MM.1S (cell line): ENCODE measurements around the gene POMP.

Experiments
- DNase-seq: peaks from one replicate; pipeline ENCODE4 v3.0.0-alpha.2; 2015
- H2AFZ ChIP-seq: fragments of 300-600 bp; sonication (generic); 2 replicates; pipeline ENCODE4 v1.6.0; 2016; ENCODE audit warnings: antibody characterized with exemption, low read length
- H3F3A ChIP-seq: fragments of 300-600 bp; sonication (generic); 2 replicates; pipeline ENCODE4 v1.6.1; 2016; ENCODE audit warnings: mild to moderate bottlenecking, antibody characterized with exemption, low read length, moderate library complexity, mixed read lengths; ENCODE audit not compliant: insufficient read depth
- H3K27ac ChIP-seq: fragments of 300-600 bp; sonication (generic); 2 replicates; pipeline ENCODE4 v1.5.1; 2016; ENCODE audit warnings: mild to moderate bottlenecking, low read length
- H3K27me3 ChIP-seq: fragments of 300-600 bp; sonication (generic); replicated peaks from 2 replicates; pipeline ENCODE4 v1.6.0; 2016; ENCODE audit warnings: low read length; ENCODE audit not compliant: insufficient read depth
- H3K36me3 ChIP-seq: fragments of 300-600 bp; sonication (generic); replicated peaks from 2 replicates; pipeline ENCODE4 v1.6.1; 2016; ENCODE audit warnings: mild to moderate bottlenecking, low read length, mixed read lengths; ENCODE audit not compliant: insufficient read depth
- H3K4me1 ChIP-seq: fragments of 300-600 bp; sonication (generic); 2 replicates; pipeline ENCODE4 v1.6.1; 2016; ENCODE audit warnings: low read length, mixed read lengths
- H3K4me2 ChIP-seq: fragments of 300-600 bp; sonication (generic); 2 replicates; pipeline ENCODE4 v1.6.0; 2016; ENCODE audit warnings: low read depth, low read length
- H3K4me3 ChIP-seq: fragments of 300-600 bp; sonication (generic); 2 replicates; pipeline ENCODE4 v1.5.1; 2016; ENCODE audit warnings: low read length, mixed read lengths
- H3K79me2 ChIP-seq: fragments of 300-600 bp; sonication (generic); 2 replicates; pipeline ENCODE4 v1.6.1; 2016; ENCODE audit warnings: mixed run types, low read length, mixed read lengths
- H3K9ac ChIP-seq: fragments of 300-600 bp; sonication (generic); 2 replicates; pipeline ENCODE4 v1.6.1; 2016; ENCODE audit warnings: low read length, mixed read lengths
- H3K9me2 ChIP-seq: fragments of 300-600 bp; sonication (generic); replicated peaks from 2 replicates; pipeline ENCODE4 v1.6.1; 2016; ENCODE audit warnings: mild to moderate bottlenecking, low read length, mixed read lengths; ENCODE audit not compliant: insufficient read depth
- H3K9me3 ChIP-seq: fragments of 300-600 bp; sonication (generic); replicated peaks from 2 replicates; pipeline ENCODE4 v1.6.1; 2016; ENCODE audit warnings: mild to moderate bottlenecking, low read length, mixed read lengths; ENCODE audit not compliant: insufficient read depth
- H4K20me1 ChIP-seq: fragments of 300-600 bp; sonication (generic); 2 replicates; pipeline ENCODE4 v1.6.1; 2016; ENCODE audit warnings: mild to moderate bottlenecking, low read length, moderate library complexity, mixed read lengths; ENCODE audit not compliant: insufficient read depth
- EZH2 ChIP-seq: fragments of 300-600 bp; sonication (generic); optimal IDR thresholded peaks from 2 replicates; pipeline ENCODE3; 2017; ENCODE audit warnings: low read depth, mild to moderate bottlenecking, antibody characterized with exemption, low read length, mixed read lengths
- EZH2phosphoT487 ChIP-seq: fragments of 300-600 bp; sonication (generic); IDR thresholded peaks from 2 replicates; pipeline ENCODE4 v1.6.1; 2018; ENCODE audit warnings: antibody characterized with exemption, low read length
- TF ChIP-seq, protein P1 (sequence below): fragments of 300-600 bp; sonication (generic); IDR thresholded peaks from 2 replicates; pipeline ENCODE4 v1.5.1; 2016; ENCODE audit warnings: antibody characterized with exemption, low read length, mixed read lengths

POMP gene, protein sequence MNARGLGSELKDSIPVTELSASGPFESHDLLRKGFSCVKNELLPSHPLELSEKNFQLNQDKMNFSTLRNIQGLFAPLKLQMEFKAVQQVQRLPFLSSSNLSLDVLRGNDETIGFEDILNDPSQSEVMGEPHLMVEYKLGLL

DNA sequence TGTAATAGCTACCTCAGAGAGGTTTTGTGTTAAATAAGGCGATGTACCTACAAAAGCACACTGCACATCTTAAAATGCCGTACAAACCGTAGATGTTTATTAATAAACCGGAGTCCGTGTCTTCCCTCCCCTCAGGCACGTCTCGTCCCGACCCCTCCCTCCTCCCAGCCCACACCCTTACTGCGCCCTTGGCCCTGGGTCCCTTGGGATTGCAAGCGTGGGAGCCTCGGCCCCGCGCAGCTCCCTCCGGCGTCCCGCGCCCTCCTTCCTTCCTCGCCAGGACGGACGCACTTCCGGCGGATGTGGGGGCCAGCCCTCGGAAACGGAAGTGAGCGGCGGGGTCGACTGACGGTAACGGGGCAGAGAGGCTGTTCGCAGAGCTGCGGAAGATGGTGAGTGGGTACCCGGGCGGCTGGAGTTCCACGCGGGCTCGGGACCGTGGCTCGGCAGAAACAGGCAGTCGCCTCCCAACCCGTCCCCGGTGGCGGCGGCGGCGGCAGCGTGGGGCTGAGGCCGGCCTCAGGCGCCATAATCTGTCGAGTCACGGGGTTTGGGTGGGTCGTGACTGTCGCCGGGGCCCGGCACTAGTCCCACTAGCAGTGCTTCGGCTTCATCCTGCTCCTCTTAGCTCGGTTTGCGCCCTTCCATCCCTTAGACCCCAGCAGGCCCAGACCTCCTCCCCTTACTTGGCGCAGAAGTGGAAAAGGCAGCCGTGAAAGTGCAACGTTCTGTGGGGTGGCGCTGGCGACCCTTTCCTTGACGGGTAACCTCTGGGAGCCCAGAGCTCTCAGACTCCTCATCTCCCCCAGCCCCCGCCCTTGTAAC lies at the start of gene POMP:
Gene POMP, plus strand, starts transcription at position 335 of the 825 bp plus-strand sequence. Its CDS starts 55 bp downstream, at position 390.
- H3K79me2 ChIP-seq, result peaks cover 55% of the 10 kb centered on the region
- no peaks in the 10 kb centered on the region for H3K9me3 ChIP-seq
- H3K9me2 ChIP-seq, result no peaks in the 10 kb centered on the region
- H3K27me3 ChIP-seq, result no peaks in the 10 kb centered on the region
- H3K4me1 ChIP-seq, result no peaks in the 10 kb centered on the region; the same call in 1 of the 2 replicates
- TF ChIP-seq, protein P1, sequence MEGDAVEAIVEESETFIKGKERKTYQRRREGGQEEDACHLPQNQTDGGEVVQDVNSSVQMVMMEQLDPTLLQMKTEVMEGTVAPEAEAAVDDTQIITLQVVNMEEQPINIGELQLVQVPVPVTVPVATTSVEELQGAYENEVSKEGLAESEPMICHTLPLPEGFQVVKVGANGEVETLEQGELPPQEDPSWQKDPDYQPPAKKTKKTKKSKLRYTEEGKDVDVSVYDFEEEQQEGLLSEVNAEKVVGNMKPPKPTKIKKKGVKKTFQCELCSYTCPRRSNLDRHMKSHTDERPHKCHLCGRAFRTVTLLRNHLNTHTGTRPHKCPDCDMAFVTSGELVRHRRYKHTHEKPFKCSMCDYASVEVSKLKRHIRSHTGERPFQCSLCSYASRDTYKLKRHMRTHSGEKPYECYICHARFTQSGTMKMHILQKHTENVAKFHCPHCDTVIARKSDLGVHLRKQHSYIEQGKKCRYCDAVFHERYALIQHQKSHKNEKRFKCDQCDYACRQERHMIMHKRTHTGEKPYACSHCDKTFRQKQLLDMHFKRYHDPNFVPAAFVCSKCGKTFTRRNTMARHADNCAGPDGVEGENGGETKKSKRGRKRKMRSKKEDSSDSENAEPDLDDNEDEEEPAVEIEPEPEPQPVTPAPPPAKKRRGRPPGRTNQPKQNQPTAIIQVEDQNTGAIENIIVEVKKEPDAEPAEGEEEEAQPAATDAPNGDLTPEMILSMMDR, result no peak
- TF ChIP-seq EZH2 (no peak), EZH2phosphoT487 (no peak)
- peak within 1 kb of the TSS; percentile 63 for H3K27ac ChIP-seq
- H2AFZ ChIP-seq, result peak within 1 kb of the TSS; percentile 64
- no peaks in the 10 kb centered on the region for H3F3A ChIP-seq
- DNase-seq, result peak; percentile 75
- peak within 1 kb of the TSS; percentile 80 for H3K9ac ChIP-seq
- H3K4me2 ChIP-seq, result peak within 1 kb of the TSS; percentile 57
- no peaks in the 10 kb centered on the region for H4K20me1 ChIP-seq
- no peaks in the 10 kb centered on the region for H3K36me3 ChIP-seq
- H3K4me3 ChIP-seq, result peak within 1 kb of the TSS; percentile 88

DNA sequence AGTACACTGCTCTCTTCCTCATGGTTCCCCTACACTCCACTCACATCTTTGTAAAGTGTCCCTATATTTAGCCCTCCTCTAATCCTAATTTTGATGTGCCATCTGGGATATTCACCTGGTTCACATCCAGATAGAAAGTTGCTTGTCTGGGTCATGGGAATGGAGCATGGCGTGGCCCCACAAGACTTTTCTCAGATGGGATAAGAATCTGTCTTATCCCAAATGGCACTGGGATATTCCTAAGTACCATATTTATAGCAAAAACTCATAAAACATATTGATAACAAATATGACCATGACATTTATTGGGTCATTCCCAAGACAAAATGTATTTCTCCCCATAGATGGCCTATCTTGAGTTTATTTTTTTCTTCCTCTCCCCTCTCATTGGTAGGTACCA lies 49.5 kb upstream of the POMP start:
- H3F3A ChIP-seq, result no peaks in the 10 kb centered on the region
- H3K4me1 ChIP-seq, result no peaks in the 10 kb centered on the region
- H3K4me3 ChIP-seq, result no peak overlapping the region
- no peaks in the 10 kb centered on the region for H4K20me1 ChIP-seq
- no peak overlapping the region for H3K4me2 ChIP-seq
- no peak overlapping the region for H3K9ac ChIP-seq
- H3K79me2 ChIP-seq, result no peaks in the 10 kb centered on the region
- H2AFZ ChIP-seq, result no peak overlapping the region
- H3K9me3 ChIP-seq, result no peaks in the 10 kb centered on the region
- H3K27ac ChIP-seq, result no peak overlapping the region
- TF ChIP-seq, protein P1, result no peak
- no peak for TF ChIP-seq EZH2
- no peak for TF ChIP-seq EZH2phosphoT487
- DNase-seq, result no peak
- no peaks in the 10 kb centered on the region for H3K36me3 ChIP-seq
- no peaks in the 10 kb centered on the region for H3K27me3 ChIP-seq
- H3K9me2 ChIP-seq, result no peaks in the 10 kb centered on the region

DNA sequence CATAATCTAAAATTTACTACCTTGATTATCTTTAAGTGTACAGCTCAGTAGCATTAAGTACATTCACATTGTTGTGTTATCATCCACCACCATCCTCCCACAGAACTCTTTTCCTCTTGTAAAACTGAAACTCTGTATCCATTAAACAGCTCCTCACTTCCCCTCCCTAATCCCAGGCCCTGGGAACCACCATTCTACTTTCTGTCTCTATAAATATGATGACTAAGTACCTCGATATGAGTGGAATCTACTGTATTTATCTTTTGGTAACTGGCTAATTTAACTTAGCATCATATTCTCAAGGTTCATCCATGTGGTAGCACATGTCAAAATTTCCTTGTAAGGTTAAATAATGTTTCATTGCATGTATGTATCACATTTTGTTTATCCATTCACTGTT lies 49.0 kb upstream of the POMP start:
- Histone ChIP-seq H3F3A (no peaks in the 10 kb centered on the region), H3K36me3 (no peaks in the 10 kb centered on the region), H3K27ac (no peak overlapping the region), H2AFZ (no peak overlapping the region), H3K27me3 (no peaks in the 10 kb centered on the region), H3K9me3 (no peaks in the 10 kb centered on the region), H3K79me2 (no peaks in the 10 kb centered on the region), H3K9ac (no peak overlapping the region), H3K4me2 (no peak overlapping the region), H3K4me1 (no peaks in the 10 kb centered on the region), H4K20me1 (no peaks in the 10 kb centered on the region), H3K4me3 (no peak overlapping the region), H3K9me2 (no peaks in the 10 kb centered on the region)
- no peak for DNase-seq
- TF ChIP-seq EZH2phosphoT487 (no peak), EZH2 (no peak)
- TF ChIP-seq, protein P1, result no peak
